HG03571 (cell line): ENCODE results near the gene RRP8.

ENCODE experiments used
- ATAC-seq: cut with Tn5 transposase; IDR thresholded peaks from one replicate; pipeline ENCODE4 v1.9.1; 2021; ENCODE audit not compliant: unreplicated experiment

RRP8 gene

GRCh38 chr11:6547177-6547576 is 56.2 kb downstream of the RRP8 start:
- no peak for ATAC-seq

GRCh38 chr11:6546735-6547134 is 56.7 kb downstream of the RRP8 start:
- ATAC-seq: no peak

GRCh38 chr11:6545917-6546605 is 57.4 kb downstream of the RRP8 start:
- ATAC-seq: no peak
